Raji (cell line): ENCODE results near the gene SHROOM3.

Experiments used
- POLR2A ChIP-seq: IDR thresholded peaks from 2 replicates; pipeline ENCODE4 v1.6.1; 2011; ENCODE audit warnings: low read depth, low read length, control low read depth; ENCODE audit not compliant: insufficient read depth

Gene SHROOM3

GRCh38 chr4:76718831-76719230 is 283.8 kb downstream of the SHROOM3 start:
- TF ChIP-seq POLR2A = no peak

GRCh38 chr4:76720121-76720520 is 285.1 kb downstream of the SHROOM3 start:
- TF ChIP-seq POLR2A = no peak

GRCh38 chr4:76722838-76723237 is 287.8 kb downstream of the SHROOM3 start:
- TF ChIP-seq POLR2A = no peak

- no peak for TF ChIP-seq POLR2A
Measured at GRCh38 chr4:76723373-76723772, 288.3 kb downstream of the SHROOM3 start.

- TF ChIP-seq POLR2A = no peak
Measured at GRCh38 chr4:76723924-76724323, 288.9 kb downstream of the SHROOM3 start.

- no peak for TF ChIP-seq POLR2A
Measured at GRCh38 chr4:76725039-76725438, 290.0 kb downstream of the SHROOM3 start.

GRCh38 chr4:76726176-76726575 is 291.1 kb downstream of the SHROOM3 start:
- TF ChIP-seq POLR2A = no peak

- TF ChIP-seq POLR2A = no peak
Measured at GRCh38 chr4:76726631-76727030, 291.6 kb downstream of the SHROOM3 start.

- no peak for TF ChIP-seq POLR2A
Measured at GRCh38 chr4:76729460-76729859, 294.4 kb downstream of the SHROOM3 start.

- TF ChIP-seq POLR2A = no peak
Measured at GRCh38 chr4:76729980-76730379, 295.0 kb downstream of the SHROOM3 start.

GRCh38 chr4:76732246-76732645 is 297.2 kb downstream of the SHROOM3 start:
- no peak for TF ChIP-seq POLR2A

GRCh38 chr4:76733068-76733771 is 298.2 kb downstream of the SHROOM3 start:
- TF ChIP-seq POLR2A = no peak

GRCh38 chr4:76736414-76736813 is 301.4 kb downstream of the SHROOM3 start:
- TF ChIP-seq POLR2A = no peak

GRCh38 chr4:76737180-76737579 is 302.2 kb downstream of the SHROOM3 start:
- TF ChIP-seq POLR2A = no peak

- no peak for TF ChIP-seq POLR2A
Measured at GRCh38 chr4:76737771-76738085, 302.7 kb downstream of the SHROOM3 start.

GRCh38 chr4:76738086-76738931 is 303.3 kb downstream of the SHROOM3 start:
- TF ChIP-seq POLR2A = no peak
